NCI-H345 (cell line): ENCODE measurements around the gene ANGEL2.
"Not testable (repeated sequence)": the region's sequence is repeated elsewhere in the genome, so short reads cannot be mapped to it uniquely, and the experiment has no call there.

ENCODE experiments used
- DNase-seq: peaks from one replicate; lab custom pipeline; 2025; lab: John Stamatoyannopoulos, UW

ANGEL2 gene

GRCh38 chr1:212975111-212975918 lies 40.4 kb downstream of the ANGEL2 start:
- DNase-seq, result no peak

GRCh38 chr1:212974711-212975110 lies 41.0 kb downstream of the ANGEL2 start:
- no peak for DNase-seq

- DNase-seq, result no peak
Measured at GRCh38 chr1:212973899-212974298, 41.8 kb downstream of the ANGEL2 start.

- DNase-seq, result no peak
Measured at GRCh38 chr1:212973426-212973825, 42.2 kb downstream of the ANGEL2 start.

GRCh38 chr1:212971312-212971711 lies 44.4 kb downstream of the ANGEL2 start:
- no peak for DNase-seq

GRCh38 chr1:212970085-212970484 lies 45.6 kb downstream of the ANGEL2 start:
- DNase-seq, result no peak

- no peak for DNase-seq
Measured at GRCh38 chr1:212968368-212968863, 47.3 kb downstream of the ANGEL2 start.

- no peak for DNase-seq
Measured at GRCh38 chr1:212967801-212968200, 47.9 kb downstream of the ANGEL2 start.

GRCh38 chr1:212966616-212967015 lies 49.1 kb downstream of the ANGEL2 start:
- no peak for DNase-seq

GRCh38 chr1:212964993-212965392 lies 50.7 kb downstream of the ANGEL2 start:
- not testable (repeated sequence) for DNase-seq

GRCh38 chr1:212964102-212964501 lies 51.6 kb downstream of the ANGEL2 start:
- no peak for DNase-seq

- DNase-seq, result no peak
Measured at GRCh38 chr1:212962509-212962908, 53.2 kb downstream of the ANGEL2 start.

- DNase-seq, result no peak
Measured at GRCh38 chr1:212960932-212961331, 54.7 kb downstream of the ANGEL2 start.

- no peak for DNase-seq
Measured at GRCh38 chr1:212959266-212960220, 56.1 kb downstream of the ANGEL2 start.

GRCh38 chr1:212958175-212958574 lies 57.5 kb downstream of the ANGEL2 start:
- DNase-seq, result no peak

- DNase-seq, result no peak
Measured at GRCh38 chr1:212957546-212957945, 58.1 kb downstream of the ANGEL2 start.

GRCh38 chr1:212955961-212956620 lies 59.6 kb downstream of the ANGEL2 start:
- no peak for DNase-seq

- DNase-seq, result no peak
Measured at GRCh38 chr1:212955098-212955497, 60.6 kb downstream of the ANGEL2 start.

- no peak for DNase-seq
Measured at GRCh38 chr1:212954514-212954913, 61.2 kb downstream of the ANGEL2 start.

GRCh38 chr1:212953321-212953720 lies 62.3 kb downstream of the ANGEL2 start:
- DNase-seq, result no peak

- DNase-seq, result no peak
Measured at GRCh38 chr1:212952641-212952976, 63.1 kb downstream of the ANGEL2 start.

- no peak for DNase-seq
Measured at GRCh38 chr1:212951947-212952640, 63.6 kb downstream of the ANGEL2 start.
